Measurements from ENCODE around the gene SCO2. TPM values are rescaled to one million over a fixed set of nuclear protein-coding genes. Genes with fewer than 3 reads are reported as not detected.

The SCO2 gene
- total and polyA plus RNA-seq, 2 of the 4 experiments (the other 2 are of a cell fraction) = 1.3 to 1.9 TPM

DNA sequence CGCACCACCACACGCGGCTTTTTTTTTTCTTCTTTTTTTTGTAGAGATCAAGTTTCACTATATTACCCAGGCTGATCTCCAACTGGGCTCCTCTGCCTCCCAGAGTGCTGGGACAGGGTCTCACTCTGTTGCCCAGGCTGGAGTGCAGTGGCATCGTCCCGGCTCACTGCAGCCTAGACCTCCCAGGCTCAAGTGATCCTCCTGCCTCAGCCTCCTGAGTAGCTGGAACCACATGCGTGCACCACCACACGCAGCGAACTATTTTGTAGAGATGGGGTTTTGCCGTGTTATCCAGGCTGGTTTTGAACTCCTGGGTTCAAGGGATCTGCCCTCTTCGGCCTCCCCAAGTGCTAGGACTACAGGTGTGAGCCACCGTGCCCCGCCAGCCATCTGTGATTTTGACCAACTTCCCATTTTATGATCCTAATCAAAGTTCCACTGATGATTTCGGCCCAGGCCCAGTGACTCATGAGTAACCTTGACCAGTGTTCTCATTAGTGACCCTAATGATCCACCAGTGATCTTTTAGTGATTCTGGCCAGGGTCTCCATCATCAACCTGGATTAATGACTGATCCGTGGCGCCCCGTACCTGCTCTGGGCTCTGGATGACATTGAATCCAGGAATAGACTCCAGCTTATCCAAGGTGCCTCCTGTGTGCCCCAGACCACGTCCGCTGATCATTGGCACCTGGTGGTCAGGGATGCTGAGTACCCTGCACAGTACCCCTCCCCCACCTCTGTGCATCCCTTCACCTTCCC is 2.7 kb upstream of the SCO2 start:
- Histone ChIP-seq H4K20me1 (ENCODE audit: insufficient read depth, low read length) (peaks cover 16% of the 10 kb centered on the region), H3K9ac (ENCODE audit: low read depth, low read length) (no peak overlapping the region), H4K8ac (ENCODE audit: low read depth in 2 of 2, low read length in 2 of 2) (no peak overlapping the region), H3K79me1 (ENCODE audit: low read depth in 1 of 2, low read length in 2 of 2) (peaks cover 11 to 39% of the 10 kb centered on the region in 2 experiments), H2BK5ac (ENCODE audit: low read depth, low read length, poor library complexity, severe bottlenecking) (no peak overlapping the region), H3K4me2 (ENCODE audit: low read depth, low read length) (no peak overlapping the region), H3K56ac (ENCODE audit: extremely low read depth, insufficient read depth, low read length) (no peak overlapping the region), H3K4me1 (ENCODE audit: control insufficient read depth, insufficient read depth, low read length) (peaks cover 24% of the 10 kb centered on the region), H2AK9ac (replicated peaks; ENCODE audit: low read depth, low read length, poor library complexity) (no peak overlapping the region), H3K9me1 (ENCODE audit: insufficient read depth, low read length) (peaks cover 15% of the 10 kb centered on the region), H4K5ac (ENCODE audit: low read depth, low read length) (no peak overlapping the region), H3K36me3 (ENCODE audit: control insufficient read depth, insufficient read depth, low read length) (peaks cover 11% of the 10 kb centered on the region), H3K14ac (replicated peaks; ENCODE audit: low read depth, low read length) (no peak overlapping the region), H3K9me3 (ENCODE audit: control insufficient read depth, insufficient read depth, low read length) (no peaks in the 10 kb centered on the region), H3K4ac (ENCODE audit: low read depth, low read length) (no peak overlapping the region), H4K91ac (ENCODE audit: insufficient read depth, low read depth, low read length) (no peak overlapping the region), H2BK15ac (ENCODE audit: low read depth, low read length) (no peak overlapping the region), H2BK20ac (ENCODE audit: low read depth, low read length) (no peak overlapping the region), H3K4me3 (ENCODE audit: insufficient read depth, low read depth, low read length) (no peak overlapping the region), H3K18ac (ENCODE audit: low read depth, low read length) (no peak overlapping the region), H3K27me3 (ENCODE audit: control insufficient read depth, insufficient read depth, low read length) (peaks cover 5% of the 10 kb centered on the region; the same call in 1 of the 2 replicates), H2BK120ac (ENCODE audit: low read depth, low read length) (no peak overlapping the region), H3K23ac (ENCODE audit: low read depth, low read length) (no peak overlapping the region), H2AFZ (replicated peaks; ENCODE audit: low read length, poor library complexity) (peak overlapping the region; percentile 10), H3K27ac (ENCODE audit: insufficient read depth, low read length) (no peak overlapping the region), H2AK5ac (ENCODE audit: low read depth, low read length) (peak overlapping the region; percentile 27; the same call in 1 of the 2 replicates)
- no TSS peak for BruUV-seq (replicated peaks)
- TF ChIP-seq USF2 (IDR thresholded peaks at IDR 0.05; ENCODE audit: low read depth, low read length) (no peak), MXI1 (IDR thresholded peaks at IDR 0.05; ENCODE audit: borderline replicate concordance, low read depth, low read length) (no peak)
- TF ChIP-seq, protein P1, sequence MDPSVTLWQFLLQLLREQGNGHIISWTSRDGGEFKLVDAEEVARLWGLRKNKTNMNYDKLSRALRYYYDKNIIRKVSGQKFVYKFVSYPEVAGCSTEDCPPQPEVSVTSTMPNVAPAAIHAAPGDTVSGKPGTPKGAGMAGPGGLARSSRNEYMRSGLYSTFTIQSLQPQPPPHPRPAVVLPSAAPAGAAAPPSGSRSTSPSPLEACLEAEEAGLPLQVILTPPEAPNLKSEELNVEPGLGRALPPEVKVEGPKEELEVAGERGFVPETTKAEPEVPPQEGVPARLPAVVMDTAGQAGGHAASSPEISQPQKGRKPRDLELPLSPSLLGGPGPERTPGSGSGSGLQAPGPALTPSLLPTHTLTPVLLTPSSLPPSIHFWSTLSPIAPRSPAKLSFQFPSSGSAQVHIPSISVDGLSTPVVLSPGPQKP (IDR thresholded peaks at IDR 0.05; ENCODE audit: borderline replicate concordance, low read depth, low read length) = no peak
- no peak for DNase-seq
- in situ Hi-C loops (cut with MboI; ENCODE audit: low sequenced_read_pairs) = loop anchor here (5.0 kb wide), 1 partner anchor 49 kb away; the partner anchor contains the start of gene CPT1B
- dilution Hi-C loops (cut with HindIII; ENCODE audit: low sequenced_read_pairs, unreplicated experiment) = no loop called here
- intact Hi-C loops (cut with micrococcal nuclease) = loop anchor here (5.0 kb wide), 1 partner anchor 54 kb away; the partner anchor contains the start of gene CHKB
- 97% methylated on average over 9 of the region's 18 CpGs; no CpG with 5 or more reads in 1 of the 2 experiments for WGBS, 2 experiments (ENCODE audit: extremely low coverage in 2 of 2, insufficient read length in 1 of 2)
- POLR2A ChIA-PET (ENCODE audit: unreplicated experiment) = no interaction called here
- ATAC-seq (ENCODE audit: low read depth) = no peak
- CTCF ChIA-PET = no interaction called here
